ENCODE results near the gene CERS5.
A peak's percentile ranks its signal among the peaks of the same experiment; 100 is the strongest.

The CERS5 gene, protein sequence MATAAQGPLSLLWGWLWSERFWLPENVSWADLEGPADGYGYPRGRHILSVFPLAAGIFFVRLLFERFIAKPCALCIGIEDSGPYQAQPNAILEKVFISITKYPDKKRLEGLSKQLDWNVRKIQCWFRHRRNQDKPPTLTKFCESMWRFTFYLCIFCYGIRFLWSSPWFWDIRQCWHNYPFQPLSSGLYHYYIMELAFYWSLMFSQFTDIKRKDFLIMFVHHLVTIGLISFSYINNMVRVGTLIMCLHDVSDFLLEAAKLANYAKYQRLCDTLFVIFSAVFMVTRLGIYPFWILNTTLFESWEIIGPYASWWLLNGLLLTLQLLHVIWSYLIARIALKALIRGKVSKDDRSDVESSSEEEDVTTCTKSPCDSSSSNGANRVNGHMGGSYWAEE

DNA sequence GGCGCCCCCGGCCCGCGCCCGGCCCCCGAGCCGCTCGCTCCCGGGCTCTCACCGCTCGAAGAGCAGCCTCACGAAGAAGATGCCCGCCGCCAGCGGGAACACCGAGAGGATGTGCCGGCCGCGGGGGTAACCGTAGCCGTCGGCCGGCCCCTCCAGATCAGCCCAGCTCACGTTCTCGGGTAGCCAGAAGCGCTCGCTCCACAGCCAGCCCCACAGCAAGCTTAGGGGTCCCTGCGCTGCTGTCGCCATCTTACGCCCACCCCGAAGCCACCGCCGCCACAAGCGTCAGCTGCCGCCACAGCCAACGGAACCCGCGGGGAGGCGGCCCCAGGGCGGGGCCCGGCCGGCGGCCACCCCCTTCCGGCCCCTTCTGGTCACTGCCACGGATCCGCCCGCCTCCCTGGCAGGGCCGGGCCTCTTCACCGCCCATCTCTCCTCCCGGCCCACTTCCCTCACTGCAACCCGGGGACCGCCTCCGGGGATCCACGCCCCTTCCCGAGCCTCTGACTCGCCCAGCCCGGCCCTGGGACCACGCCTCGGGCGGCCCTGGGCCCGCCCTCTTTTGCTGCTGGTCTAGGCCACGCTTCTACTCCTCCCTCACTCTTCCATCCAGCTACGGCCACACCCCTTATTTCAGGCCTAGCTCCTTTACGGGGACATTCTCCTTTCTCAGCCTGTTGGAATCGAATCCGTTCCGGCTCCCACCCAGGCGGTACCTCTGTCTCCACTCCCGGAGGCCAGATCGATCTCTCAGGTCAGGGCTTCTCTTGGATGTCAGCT is at the start of gene CERS5:
CERS5 (minus strand) TSS at position 321 of the 780 bp plus-strand sequence; CDS start at position 249, 72 bp downstream.
- peak; percentile 98 for DNase-seq

DNA sequence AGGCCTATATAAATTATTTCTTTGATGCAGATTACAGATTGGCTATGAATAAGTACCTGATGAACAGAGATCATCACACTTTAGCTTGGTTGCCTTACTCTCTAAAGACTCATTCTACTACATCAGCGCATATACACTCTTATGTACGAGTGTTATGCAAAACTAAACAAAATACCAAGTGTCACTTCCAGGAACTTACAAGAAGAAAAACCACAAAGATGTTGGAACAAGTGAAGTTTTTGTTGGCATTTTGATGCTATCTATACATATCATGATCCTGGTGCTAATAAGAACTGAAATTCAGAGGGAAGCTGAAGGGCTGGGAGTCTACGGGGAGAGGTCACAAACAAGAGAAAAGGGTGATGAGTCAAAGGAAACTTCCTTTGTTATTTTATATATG is 47.9 kb upstream of the CERS5 start:
- DNase-seq, result no peak

GRCh38 chr12:50214018-50214417 is 46.8 kb upstream of the CERS5 start:
- no peak for DNase-seq

DNA sequence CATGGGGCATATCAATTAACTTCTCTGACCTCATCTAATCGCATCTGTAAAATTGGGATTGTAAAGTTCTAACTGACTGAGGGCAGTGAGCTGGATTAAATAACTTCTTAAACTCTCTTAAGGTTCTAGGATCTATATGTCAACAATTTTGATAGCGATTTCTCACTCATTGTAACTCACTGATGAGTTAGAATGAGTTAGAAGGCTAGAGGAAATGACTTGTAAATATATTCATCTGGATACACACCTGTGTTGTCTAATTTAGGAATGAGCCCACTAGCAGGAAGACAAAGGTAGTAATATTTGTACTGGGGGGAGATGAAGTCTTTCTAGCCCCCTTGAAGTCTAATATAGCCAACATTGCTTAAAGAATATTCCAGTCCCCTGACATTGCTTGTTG is 46.3 kb upstream of the CERS5 start:
- DNase-seq, result no peak

GRCh38 chr12:50212071-50212467 is 44.9 kb upstream of the CERS5 start:
- no peak for DNase-seq

- DNase-seq, result no peak
Observed at GRCh38 chr12:50211392-50212070, 44.4 kb upstream of the CERS5 start.

GRCh38 chr12:50207424-50207823 is 40.3 kb upstream of the CERS5 start:
- DNase-seq, result no peak

GRCh38 chr12:50205648-50206047 is 38.5 kb upstream of the CERS5 start:
- no peak for DNase-seq

DNA sequence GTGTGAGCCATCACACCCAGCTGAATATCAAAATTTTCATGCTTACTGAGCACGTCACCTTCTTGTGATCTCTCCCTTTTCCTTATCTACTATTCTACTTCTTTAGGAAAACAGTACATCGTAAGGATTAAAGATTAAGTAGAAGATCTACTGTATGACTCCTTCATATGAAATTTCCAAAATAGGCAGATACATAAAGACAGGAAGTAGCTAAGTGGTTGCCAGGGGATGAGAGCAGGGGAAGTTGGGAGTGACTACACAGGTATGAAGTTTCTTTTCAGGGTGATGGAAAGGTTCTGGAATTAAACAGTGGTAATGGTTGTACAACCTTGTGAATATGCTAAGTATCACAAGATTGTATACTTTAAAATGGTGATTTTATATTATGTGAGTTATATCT is 36.5 kb upstream of the CERS5 start:
- no peak for DNase-seq

DNA sequence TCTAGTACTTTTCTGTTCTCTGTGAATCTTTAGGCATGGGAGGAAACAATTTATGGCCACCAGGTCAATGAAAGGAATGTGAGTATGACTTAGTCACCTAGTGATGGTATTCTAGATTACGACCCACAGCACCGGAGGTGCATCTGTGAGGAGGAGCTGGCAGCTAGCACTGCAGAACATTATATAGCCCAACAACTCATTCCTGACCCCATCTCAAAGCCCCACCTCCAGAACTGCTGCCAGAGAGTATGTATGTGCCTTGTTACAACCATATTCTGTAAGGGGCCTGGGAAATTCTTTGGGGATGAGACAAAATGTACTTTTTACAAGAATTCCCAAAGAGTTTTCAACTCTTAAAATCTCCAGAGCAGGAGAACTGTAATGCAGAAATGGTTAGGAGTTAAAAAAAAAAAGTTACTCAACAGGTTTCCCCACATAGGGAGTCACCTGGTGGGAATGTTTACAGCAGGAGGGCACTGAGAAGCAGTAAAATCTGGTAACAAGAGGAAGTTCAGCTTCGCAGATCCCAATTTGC is 34.9 kb upstream of the CERS5 start:
- no peak for DNase-seq

GRCh38 chr12:50200552-50201273 is 33.5 kb upstream of the CERS5 start:
- DNase-seq, result no peak

DNA sequence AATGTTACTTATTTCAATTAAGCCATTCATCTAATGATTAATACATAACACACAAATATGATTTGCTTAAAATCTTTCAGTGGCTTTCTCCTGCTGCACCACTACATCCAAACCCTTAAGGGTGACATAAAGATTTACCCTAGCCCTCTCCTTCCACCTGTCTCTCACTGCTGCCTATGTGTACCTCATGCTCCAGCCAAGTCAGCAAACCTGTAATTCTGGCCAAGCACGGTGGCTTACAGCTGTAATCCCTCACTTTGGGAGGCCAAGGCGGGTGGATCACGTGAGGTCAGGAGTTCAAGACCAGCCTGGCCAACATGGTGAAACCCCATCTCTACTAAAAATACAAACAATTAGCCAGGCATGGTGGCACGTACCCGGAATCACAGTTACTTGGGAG is 31.7 kb upstream of the CERS5 start:
- DNase-seq, result no peak

DNA sequence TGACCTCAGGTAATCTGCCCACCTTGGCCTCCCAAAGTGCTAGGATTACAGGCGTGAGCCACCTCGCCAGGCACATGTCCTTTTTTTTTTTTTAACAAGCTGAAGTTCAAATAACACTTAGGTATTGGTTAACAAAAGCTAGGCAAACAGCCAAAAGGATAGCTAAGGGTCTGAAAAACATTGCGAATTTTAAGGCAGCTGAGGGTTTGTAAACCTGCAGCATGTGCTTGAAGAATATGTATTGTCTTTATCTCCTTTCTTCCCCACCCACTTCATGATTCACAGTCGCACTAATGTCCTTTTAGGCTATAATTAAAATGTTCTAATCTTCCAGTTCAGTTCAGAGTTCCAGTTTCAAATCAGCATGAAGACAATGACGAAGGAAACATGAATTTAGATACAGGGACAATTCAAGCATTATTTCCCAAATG is 30.1 kb upstream of the CERS5 start:
- peak; percentile 84 for DNase-seq

GRCh38 chr12:50196537-50196936 is 29.4 kb upstream of the CERS5 start:
- DNase-seq, result no peak

DNA sequence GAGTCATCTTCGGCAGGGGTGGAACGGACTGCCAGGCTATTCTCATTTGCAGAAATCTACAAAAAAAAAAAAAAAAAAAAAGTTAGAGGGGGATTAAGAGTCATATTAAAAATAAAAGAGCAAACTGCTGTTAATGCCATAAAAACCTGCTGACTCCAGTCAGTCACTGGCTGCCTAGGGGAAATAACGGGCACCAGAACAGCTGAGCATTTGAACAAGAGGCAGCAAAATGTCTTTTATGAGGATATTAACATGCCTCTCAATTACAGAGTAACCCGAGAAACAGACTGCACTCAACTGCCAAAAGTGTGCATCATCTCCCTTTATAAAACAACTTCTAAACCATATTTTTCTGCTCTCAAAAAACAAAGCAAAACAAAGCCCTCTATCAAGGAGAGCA is 28.7 kb upstream of the CERS5 start:
- no peak for DNase-seq

DNA sequence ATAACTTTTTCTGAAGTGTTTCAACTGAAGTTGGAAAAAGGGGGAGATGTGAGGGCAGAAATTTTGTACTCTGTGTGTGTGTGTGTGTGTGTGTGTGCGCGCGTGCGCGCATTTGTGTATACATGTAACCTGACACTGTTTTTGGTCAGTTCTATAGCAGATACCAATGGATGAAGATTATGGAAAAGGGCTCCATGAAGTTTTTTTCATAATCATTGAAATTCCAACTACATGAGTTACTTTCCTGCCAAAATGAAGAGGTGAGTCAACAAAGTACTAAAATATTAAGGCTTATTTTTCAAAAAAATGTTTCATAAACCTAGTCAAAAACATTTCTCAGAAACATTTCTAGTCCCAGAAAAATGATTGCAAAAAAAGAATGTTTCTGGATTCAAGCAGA is 25.7 kb upstream of the CERS5 start:
- DNase-seq, result no peak

DNA sequence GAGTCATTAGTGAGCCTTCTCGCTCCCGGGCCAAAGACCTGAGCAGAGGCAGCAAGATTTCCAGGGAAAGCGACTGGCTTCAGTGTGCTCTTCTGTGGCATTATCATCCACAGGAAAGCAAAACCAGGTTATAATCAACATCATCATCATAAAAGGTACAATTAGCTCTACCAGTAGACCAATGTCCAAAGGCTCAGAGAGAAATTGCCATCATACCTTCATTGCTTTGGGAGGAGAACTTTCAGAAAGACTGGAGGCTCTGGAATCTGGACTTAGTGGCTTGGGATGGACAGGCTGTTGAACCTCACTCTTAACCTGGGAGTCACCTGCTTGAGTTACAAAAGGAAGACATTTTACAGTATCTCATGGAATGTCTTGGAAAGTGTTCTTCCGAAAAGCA is 25.1 kb upstream of the CERS5 start:
- DNase-seq, result no peak

DNA sequence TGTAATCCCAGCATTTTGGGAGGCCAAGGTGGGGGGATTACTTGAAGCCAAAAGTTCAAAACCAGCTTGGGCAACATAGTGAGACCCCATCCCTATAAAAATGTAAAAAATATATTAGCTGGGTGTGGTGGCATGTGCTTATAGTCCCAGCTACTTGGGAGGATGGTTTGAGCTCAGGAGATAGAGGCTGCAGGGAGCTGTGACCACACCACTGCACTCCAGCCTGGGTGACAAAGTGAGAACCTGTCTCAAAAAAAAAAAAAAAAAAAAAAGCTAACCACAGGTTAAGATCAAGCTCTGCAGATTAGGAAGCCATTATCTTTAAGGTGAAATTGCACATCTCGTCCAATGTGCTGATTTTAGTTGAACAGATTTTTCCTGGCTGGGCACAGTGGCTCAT is 23.7 kb upstream of the CERS5 start:
- no peak for DNase-seq

DNA sequence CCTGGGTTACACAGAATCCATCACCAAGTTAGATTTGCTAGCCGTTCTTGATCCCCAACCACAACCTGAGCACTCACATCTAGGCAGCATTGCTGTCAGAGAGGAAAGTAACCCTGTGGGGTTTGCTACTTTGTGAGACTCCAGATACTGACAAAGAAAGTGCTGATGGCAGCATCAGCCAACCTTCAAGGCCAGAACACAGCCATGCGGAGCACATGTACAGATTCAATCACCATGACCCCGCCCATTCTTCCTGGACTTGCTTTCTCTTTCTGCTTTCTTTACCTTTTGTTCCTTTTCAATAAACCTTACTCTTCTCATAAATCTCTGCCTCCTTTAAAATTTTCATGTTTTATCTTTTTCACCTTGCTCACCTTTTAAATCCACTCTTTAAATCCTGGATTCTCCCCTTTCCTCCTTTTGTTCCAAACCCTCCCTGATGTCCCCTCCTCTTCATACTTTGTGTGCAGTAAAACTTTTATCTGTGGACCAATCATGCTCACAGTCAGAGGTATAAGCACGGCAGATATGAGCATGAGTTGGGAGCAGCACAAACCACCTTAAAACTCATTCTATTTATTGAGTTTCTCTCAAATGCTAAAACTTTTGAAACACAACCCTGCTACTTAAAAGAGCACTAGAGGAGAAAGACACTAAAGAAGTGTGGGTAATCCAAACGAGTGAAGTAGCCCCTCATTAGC is 21.9 kb upstream of the CERS5 start:
- no peak for DNase-seq

- no peak for DNase-seq
Observed at GRCh38 chr12:50188241-50188781, 21.1 kb upstream of the CERS5 start.

DNA sequence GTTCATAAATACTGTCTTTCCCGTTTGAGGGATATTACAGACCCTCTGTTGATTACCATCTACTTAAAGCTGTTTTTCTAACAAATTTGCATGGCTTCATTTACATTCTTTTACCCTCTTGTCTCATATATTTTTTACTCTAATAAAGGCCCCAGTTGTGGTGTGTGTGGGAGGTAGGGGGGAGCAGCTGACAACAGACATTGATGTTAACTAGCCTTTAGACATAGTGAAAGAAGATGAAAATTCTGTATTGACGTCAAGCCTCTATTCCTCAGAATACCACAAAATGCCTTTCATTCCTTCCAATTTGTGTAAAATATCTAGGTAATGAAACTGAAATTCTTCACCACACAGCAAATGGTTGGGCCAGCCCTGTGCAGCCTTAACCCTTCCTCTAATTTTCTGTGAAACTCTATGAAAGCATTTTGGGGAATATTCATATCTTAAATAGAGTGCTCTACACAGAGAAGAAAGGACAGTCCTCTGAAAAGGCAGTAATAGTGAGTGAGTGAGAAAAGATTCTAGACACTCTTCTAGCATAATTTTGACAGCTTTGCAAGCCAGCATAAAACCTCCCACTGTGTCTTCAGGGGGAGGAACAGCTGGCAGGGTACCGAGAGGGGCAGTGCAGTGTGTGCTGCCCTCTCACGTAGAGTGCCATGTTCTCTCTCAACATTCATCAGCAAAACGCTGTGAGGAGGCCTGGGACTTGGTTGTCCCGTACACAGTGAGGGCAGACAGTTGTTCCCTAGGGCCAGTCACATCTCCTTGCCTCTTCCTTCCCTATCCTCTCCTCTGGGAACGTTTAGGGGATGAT is 20.1 kb upstream of the CERS5 start:
- no peak for DNase-seq
